ENCODE data around the gene PCA3.

- TF ChIP-seq CTCF (conservative IDR thresholded peaks at IDR 0.05 in 1 of 2, IDR thresholded peaks at IDR 0.05 in 1 of 2; ENCODE audit: extremely low read depth in 1 of 2, insufficient read depth in 1 of 2, low read depth in 1 of 2, low read length in 2 of 2): no peak
- no peak for TF ChIP-seq EZH2 (IDR thresholded peaks at IDR 0.05; ENCODE audit: borderline replicate concordance, low read length)
Observed at GRCh38 chr9:76717176-76717575, 47.1 kb upstream of the PCA3 start.

Measured in mammary epithelial cell (primary cell).